GM21528 (cell line): Measurements from ENCODE around the gene CISD1.
"Not testable (repeated sequence)": the region's sequence is repeated elsewhere in the genome, so short reads cannot be mapped to it uniquely, and the experiment has no call there.

Experiments
- ATAC-seq: cut with Tn5 transposase; IDR thresholded peaks from one replicate; pipeline ENCODE4 v1.9.1; 2021; ENCODE audit warnings: mild to moderate bottlenecking, moderate library complexity; ENCODE audit not compliant: unreplicated experiment, low FRiP score

The CISD1 gene

GRCh38 chr10:58268946-58269781 is at the start of gene CISD1:
Gene CISD1 (plus strand): TSS chr10:58269162. CDS start chr10:58269274, 112 bp downstream.
- peak; percentile 66 for ATAC-seq

GRCh38 chr10:58219875-58220274 is 49.1 kb upstream of the CISD1 start:
- no peak for ATAC-seq

- no peak for ATAC-seq
These were observed 48.1 kb upstream of the CISD1 start for GRCh38 chr10:58220769-58221451.

GRCh38 chr10:58225654-58226053 is 43.3 kb upstream of the CISD1 start:
- ATAC-seq, result no peak

GRCh38 chr10:58229856-58230255 is 39.1 kb upstream of the CISD1 start:
- ATAC-seq, result not testable (repeated sequence)

GRCh38 chr10:58237014-58237834 is 31.7 kb upstream of the CISD1 start:
- no peak for ATAC-seq

GRCh38 chr10:58239561-58240169 is 29.3 kb upstream of the CISD1 start:
- no peak for ATAC-seq

GRCh38 chr10:58240531-58240930 is 28.4 kb upstream of the CISD1 start:
- ATAC-seq, result no peak

- no peak for ATAC-seq
These were observed 27.6 kb upstream of the CISD1 start for GRCh38 chr10:58241346-58241745.

GRCh38 chr10:58243269-58243668 is 25.7 kb upstream of the CISD1 start:
- no peak for ATAC-seq

- not testable (repeated sequence) for ATAC-seq
These were observed 25.2 kb upstream of the CISD1 start for GRCh38 chr10:58243801-58244200.

- ATAC-seq, result not testable (repeated sequence)
These were observed 24.7 kb upstream of the CISD1 start for GRCh38 chr10:58244242-58244641.

- ATAC-seq, result not testable (repeated sequence)
These were observed 24.3 kb upstream of the CISD1 start for GRCh38 chr10:58244666-58245065.

- ATAC-seq, result no peak
These were observed 15.8 kb upstream of the CISD1 start for GRCh38 chr10:58253184-58253583.

- no peak for ATAC-seq
These were observed 14.3 kb upstream of the CISD1 start for GRCh38 chr10:58254644-58255043.

GRCh38 chr10:58256013-58256780 is 12.8 kb upstream of the CISD1 start:
- ATAC-seq, result not testable (repeated sequence)

GRCh38 chr10:58258977-58259692 is 9.8 kb upstream of the CISD1 start:
- no peak for ATAC-seq

- no peak for ATAC-seq
These were observed 8.6 kb upstream of the CISD1 start for GRCh38 chr10:58260334-58260733.

GRCh38 chr10:58262766-58263165 is 6.2 kb upstream of the CISD1 start:
- no peak for ATAC-seq
